ENCODE results near the gene ZFR.
A peak's percentile ranks its signal among the peaks of the same experiment; 100 is the strongest.
"Not testable (repeated sequence)": the region's sequence is repeated elsewhere in the genome, so short reads cannot be mapped to it uniquely, and the experiment has no call there.

ZFR gene

DNA sequence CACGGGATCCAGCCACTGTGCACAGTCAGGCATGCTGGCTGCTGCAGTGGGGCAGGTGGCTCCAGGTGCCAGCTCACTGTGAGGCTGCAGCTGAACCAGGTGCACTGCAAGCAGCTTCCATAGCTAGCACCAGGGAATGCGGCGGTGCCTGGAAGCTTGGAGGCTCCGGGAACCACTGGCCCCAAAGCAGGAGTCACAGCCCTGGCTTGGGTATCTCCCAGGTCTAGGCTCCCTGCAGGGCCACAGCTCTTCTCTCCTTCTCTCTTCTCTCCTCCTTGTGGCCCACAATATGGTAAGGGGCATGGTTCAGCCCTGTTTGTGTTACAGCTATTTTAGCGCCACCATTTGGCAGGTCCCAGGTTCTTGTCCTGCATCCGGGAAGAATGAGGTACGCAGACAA lies 125.1 kb downstream of the ZFR start:
- DNase-seq = no peak

DNA sequence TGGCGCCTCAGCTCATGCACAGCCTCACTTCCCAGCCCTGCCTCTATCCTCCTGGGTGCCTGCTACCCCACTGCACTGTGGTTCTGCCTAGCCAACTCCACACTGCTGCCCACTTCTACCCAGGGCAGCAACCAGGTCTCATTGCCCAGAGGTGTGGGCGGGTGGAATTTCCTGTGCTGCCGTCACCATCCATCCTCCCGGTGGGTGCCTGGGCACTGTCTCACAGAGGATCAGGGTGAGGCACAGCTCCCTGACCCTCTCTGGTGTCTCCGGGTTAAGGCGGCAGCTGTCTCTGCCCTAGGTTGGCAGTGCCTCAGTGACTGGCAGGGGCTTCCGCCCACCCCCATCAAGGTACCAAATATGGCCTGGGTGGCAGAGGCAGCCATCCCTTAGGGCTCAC lies 127.5 kb downstream of the ZFR start:
- no peak for DNase-seq

DNA sequence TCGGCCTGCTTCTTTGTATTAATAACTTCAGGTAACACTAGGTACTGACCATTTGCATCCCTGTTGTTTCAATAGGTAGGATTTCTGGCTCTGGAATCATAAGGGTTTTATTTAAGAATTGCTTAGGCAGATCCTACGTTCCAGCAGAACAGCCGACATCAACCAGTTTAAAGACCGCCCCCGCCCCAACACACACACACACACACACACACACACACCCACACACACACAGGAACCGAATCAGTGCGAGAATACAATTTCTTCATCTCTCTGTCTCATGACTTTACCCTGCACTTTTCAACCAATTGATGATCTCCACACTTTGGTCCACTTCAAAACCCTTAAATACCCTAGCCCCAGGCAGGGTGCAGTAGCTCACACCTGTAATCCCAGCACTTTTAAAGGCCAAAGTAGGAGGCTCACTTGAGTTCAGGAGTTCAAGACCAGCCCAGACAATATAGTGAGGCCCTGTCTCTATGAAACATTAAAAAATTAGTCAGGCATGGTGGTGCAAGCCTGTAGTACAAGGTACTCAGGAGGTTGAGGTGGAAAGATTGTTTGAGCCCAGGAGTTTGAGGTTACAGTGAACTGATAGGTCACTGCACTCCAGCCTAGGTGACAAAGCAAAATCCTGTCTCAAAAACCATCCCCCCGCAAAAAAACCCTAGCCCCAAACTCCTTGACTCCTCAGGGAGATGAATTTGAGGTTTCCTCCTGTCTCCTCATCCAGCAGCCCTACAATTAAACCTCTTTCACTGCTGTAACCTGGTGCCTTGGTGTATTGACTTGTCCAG lies 129.1 kb downstream of the ZFR start:
- no peak for DNase-seq

DNA sequence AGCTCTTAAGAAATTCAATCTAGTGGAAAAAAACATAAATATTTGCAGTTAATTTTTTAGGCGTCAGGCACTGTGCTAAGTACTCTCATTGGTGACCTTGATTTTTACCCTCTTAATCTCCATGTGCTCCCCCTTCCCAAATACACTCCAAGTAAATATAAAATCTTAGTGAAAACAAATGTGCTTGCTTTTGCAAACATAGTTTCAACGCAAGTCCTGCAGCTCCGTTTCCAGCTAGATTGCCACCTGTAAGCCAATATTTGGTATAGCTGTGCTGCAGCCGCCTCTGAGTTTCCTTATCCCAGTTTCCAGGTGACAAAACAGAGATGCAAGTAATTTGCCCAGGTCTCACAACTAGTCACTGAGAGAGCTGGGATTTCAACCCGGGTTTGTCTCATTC lies 129.9 kb downstream of the ZFR start:
- no peak for DNase-seq

DNA sequence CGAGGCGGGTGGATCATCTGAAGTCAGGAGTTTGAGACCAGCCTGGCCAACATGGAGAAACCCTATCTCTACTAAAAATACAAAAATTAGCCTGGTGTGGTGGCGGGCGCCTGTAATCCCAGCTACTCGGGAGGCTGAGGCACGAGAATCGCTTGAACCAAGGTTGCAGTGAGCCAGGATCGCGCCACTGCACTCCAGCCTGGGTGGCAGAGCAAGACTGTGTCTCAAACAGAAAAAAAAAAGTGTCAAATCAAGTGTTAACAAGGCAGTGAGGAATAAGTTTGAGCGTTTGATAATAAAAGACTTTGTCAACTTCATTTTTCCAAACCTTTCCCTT lies 130.4 kb downstream of the ZFR start:
- DNase-seq = not testable (repeated sequence)

DNA sequence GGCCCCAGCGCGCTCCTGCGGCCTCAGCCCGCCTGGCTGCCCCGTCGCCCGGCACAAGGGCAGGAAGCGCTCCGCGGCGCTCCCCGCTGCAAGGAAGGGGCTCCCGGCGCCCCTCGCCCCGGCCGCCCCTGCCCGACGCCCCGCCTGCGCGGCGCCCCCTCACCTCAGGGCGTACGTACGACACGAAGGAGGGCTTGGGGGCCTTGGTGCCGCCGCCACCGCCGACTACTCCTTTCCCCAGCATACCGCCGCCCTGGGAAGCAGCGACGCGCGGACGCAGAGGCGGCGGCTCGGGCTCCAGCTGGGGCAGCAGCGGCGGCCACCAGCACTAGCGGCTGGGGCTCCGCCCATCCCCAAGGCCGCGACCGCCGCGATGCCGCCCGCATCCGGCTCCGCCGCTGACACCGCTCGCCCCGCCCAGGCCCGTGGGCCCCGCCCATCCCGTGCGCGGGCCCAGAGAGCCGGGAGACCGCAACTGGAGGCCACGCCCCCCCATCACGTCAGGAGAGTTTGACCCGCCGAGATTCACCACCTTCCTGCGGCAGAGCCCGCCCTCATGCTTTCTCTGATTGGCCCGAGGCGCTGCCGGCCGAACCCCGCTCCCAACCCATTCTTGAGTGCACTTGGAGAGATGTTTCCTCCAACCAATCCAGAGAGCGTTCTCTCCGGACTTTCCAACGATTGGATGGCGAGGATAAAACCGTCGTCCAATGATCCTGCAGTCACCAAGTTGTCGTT lies 131.8 kb downstream of the ZFR start, which contains the start of gene MTMR12:
Gene MTMR12, minus strand, starts transcription at position 345 of the 738 bp plus-strand sequence. Its CDS starts 101 bp downstream, at position 244.
- peak; percentile 100 for DNase-seq

DNA sequence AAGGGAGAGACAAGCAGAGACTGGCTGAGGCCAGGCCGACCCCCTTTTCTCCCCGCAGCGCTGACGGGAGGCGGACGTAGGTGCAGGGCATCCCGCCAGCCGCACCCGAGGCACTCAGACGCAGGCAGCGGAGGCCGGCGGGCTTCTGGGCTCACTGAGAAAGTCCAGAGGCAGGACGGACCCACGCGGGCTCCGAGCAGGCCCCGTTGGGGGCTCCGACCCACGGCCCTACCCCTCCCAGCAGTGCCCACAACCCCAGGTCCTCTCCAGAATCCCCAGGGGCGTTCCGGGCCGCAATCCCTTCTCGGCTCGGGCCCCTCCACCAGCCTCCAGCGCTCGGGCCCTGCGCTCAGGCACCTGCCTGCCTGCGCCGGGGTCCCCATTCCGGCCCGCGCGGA lies 132.3 kb downstream of the ZFR start:
- DNase-seq = peak; percentile 47

DNA sequence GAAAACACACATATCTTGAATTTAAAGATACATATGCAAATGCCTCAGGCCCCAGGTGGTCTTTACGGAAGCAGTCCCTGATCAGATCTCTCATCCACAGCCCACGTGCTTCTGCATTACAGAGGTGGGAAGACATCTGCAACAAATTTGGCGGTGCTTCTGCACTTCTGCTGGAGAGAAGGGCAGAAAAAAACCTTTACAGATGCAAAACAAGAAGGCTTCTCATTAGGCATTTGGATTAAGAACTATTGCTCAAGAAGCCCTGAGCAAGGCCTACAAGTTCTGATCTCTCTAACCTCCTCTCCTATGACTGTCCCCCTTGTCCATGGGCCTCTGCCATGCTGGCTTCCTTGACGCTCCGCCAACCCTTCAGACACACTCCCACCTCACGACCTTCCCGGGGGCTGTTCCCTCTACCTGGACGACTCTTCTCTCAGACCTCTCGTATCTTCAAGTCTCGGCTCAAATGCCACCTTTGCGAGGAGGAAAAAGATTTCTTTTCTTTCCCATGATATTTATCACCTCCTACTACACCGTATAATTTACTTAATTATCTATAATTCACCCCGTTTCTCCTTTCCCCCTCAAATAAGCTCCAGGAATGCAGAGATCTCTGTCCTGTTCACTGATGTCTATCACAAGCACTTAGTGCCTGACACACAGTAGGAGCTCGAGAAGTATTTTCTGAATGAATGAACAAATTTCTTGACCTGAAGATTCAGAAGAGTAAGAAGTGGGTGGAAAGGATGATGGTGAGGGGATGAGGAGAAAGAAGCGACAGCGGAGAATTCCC lies 132.9 kb downstream of the ZFR start:
- no peak for DNase-seq

DNA sequence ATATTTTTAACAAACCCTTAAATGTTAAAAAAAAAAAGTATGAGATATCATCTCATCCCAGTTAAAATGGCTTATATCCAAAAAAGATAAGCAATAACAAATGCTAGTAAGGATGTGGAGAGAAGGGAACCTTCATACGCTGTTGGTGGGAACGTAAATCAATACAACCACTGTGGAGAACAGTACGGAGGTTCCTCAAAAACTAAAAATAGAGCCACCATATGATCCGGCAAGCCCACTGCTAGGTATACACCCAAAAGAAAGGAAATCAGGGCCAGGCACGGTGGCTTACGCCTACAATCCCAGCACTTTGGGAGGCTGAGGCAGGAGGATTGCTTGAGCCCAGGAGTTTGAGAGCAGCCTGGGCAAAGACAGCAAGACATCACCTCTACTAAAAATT lies 134.8 kb downstream of the ZFR start:
- DNase-seq = no peak

DNA sequence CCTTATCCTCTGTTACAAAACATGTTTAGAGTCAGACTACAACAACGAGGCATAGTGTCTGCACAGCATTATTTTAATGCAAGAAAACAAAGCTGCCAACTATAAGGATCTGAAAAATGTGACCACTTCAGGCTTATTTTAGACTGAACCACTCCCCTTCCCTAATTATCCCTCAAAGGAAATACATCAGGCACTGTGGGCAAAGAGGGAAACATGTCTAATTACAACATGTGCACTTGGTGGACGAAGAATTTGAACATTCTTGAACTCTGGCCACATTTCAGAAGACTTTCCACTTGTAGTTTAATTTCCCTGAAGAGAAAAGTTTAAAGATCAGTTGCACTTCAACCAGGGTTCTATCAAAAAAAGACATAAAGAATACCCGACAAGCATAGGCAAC lies 135.6 kb downstream of the ZFR start:
- DNase-seq = no peak

DNA sequence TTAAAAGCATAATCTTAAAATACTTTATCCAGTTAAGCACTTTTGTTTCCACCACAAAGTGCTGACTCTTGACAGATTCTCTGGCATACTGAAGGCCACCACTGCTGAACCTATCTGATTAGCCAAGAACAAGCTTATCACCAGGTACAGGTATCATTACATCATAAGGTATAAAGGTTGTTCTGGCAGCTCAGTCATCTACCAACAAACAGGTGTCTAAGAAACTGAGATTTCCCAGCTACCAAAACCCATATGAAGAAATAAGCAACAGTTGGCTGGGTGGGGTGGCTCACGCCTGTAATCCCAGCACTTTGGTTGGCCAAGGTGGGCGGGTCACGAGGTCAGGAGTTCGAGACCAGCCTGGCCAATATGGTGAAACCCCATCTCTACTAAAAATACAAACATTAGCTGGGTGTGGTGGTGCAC lies 136.8 kb downstream of the ZFR start:
- no peak for DNase-seq

DNA sequence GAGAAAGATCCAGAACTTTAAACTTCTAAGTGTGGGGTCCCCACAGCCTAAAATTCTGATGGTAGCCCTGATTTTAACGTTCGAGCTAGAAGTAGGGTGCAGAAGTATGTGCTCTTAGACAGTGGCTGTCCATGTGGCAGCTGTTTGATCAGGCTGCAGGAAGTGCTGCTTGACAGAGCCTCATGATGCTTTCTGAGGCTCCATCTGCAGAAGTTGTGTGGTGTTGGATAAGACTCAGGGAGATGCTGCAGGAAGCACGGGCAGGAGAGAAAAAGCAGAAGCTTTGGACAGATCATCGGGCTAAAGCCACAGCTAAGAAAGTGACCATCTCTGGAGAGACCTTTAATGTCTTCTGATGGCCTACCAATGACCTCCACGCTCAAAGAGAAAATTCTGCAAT lies 139.9 kb downstream of the ZFR start:
- no peak for DNase-seq

Measured in activated CD8-positive, alpha-beta memory T cell treated with anti-CD3 and anti-CD28 coated beads, Interleukin-2, amount 50 U/mL, for 4 hours (primary cell).